Measurements from ENCODE around the gene MC1R.

- no peak for TF ChIP-seq CTCF (IDR thresholded peaks at IDR 0.05)
- peak; percentile 13 for TF ChIP-seq POLR2A (IDR thresholded peaks at IDR 0.05)
These were observed 3.2 kb downstream of the MC1R start for GRCh38 chr16:89921702-89922476.

All from right lobe of liver (tissue), 4 donors.